ENCODE measurements around the gene CACHD1. TPM values are rescaled to one million over a fixed set of nuclear protein-coding genes. Genes with fewer than 3 reads are reported as not detected.
"Not testable (repeated sequence)": the region's sequence is repeated elsewhere in the genome, so short reads cannot be mapped to it uniquely, and the experiment has no call there.

Gene CACHD1
- total RNA-seq, 1 donor from 2014 or later, result 14.3 TPM

GRCh38 chr1:64497088-64497883 is 27.4 kb downstream of the CACHD1 start:
- no peak for DNase-seq

DNA sequence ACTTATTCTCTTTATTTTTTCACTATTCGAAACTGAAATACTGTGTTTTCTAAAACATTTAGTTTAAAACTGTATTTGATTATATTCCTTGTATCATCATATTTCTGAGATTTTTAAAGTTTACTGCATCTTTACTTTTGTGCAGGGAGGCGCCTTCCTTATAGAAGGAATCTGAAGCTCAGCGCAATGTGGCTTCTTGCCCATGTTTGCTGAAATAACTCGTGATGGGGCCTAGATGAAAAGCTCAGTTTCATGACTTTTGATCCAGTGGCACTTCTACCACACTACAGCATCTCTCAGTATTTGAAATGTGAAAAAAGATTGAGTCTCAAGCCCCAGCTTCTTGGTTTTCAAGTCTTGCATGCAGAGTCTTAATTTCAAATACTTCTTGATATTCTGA is 28.4 kb downstream of the CACHD1 start:
- DNase-seq, result no peak

DNA sequence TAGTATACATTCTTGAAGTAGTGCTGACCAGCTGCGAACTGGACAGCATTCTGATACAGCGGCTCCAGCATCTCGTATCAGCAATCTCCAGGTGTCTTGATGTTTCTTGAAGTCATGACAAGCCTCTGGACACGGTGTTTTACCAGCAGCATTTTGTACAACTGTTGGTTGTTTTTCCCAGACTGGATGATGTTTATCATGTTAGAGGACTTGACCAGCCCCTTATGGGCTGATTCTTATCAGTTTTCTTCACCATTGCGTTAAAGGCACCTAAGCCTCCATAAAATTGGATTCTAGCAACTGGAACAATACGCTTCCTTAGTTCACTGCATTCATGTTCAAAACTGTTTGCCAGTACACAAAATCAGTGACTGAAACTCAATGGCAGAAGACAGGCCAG is 29.1 kb downstream of the CACHD1 start:
- DNase-seq, result no peak

- DNase-seq, result no peak
These were observed 30.0 kb downstream of the CACHD1 start for GRCh38 chr1:64499966-64500365.

DNA sequence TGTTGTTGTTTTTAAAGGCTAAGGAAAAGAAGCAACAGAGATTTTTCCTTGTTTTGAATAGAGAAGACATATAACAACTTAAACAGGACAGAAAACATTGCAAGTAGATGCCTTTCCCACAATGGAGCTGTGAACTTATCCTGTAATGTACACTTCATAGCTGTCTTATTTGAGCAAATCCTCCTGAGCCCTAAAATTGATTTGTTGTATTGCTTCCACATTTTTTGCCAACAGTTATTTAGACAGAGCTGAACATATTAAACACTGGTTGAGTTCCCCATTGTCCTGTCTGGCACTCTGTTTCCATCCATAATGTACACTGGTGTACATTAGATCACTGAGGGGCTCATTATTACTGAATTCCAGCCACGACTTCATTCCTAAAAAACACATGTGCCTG is 32.2 kb downstream of the CACHD1 start:
- no peak for DNase-seq

- no peak for DNase-seq
These were observed 33.0 kb downstream of the CACHD1 start for GRCh38 chr1:64502931-64503330.

GRCh38 chr1:64505232-64505943 is 35.5 kb downstream of the CACHD1 start:
- DNase-seq, result no peak

DNA sequence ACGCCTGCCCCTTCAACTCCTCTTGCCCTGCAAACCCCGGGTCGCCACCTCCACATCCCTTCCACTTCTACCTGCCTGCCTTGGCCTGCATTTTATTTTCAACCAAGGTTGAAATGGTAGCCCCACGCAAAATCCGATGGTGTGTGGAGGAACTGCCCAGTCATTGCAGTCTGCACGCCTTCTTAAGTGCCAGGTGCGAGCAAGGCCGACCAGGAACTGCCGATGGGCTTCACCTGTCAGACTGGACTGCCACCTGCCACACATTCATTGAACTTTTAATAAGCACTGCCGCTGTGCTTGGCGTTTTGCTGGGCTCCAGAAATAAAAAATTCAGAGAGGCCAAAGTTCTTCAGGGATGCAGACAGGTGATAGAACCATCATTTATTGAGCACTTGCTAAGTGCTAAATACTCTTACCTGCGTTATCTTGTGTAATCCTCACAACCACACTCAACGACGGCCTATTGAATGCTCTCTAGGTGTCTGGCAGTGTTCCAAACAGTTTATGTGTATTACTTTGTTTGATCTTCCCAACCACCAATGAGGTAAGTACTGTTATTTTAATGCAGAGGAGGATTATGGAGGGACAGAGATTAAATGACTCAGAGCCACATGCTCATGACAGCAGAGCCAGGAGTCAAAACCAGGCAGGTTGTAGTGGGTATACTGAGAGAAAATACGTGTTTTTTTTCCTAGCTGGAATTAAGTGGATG is 36.2 kb downstream of the CACHD1 start:
- DNase-seq, result no peak

DNA sequence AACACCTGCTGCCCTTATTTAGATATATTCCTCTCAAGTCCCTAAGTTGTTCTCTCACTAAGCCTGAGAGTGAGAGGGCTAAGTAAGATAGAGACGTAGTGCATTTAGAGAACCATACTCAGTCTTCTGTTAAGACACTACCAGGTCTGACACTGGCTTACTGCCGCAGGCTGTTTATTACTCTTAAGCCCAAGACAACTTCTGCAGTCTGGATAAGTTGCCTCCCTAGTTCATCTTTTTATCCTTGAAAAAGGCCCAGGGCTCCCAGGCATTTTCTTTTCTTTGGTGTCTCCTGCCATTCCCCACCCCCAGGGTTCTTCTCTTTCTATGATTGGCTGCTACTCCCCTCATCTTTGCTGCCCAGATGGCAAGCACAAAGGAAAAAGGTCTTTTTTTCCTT is 38.7 kb downstream of the CACHD1 start:
- DNase-seq, result no peak

DNA sequence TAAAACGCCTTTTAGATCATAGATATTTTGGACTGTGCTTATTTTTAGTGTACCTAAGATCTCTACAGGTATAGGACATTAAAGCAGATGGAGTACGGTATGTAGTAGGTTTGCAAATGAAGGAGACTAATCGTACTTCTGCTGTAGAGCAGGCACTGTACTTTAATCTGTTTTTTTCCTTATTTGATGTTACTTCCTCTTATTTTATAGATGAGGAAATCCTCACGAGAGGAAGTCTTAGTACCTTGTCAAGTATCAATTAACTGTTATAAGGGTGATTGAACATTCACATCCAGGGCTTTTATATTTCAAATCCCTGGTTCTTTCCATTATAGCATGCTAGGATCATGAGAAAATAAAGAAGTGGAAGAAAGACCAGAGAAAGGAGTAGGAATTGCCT is 41.1 kb downstream of the CACHD1 start:
- DNase-seq, result no peak

GRCh38 chr1:64512206-64512605 is 42.3 kb downstream of the CACHD1 start:
- DNase-seq, result not testable (repeated sequence)

DNA sequence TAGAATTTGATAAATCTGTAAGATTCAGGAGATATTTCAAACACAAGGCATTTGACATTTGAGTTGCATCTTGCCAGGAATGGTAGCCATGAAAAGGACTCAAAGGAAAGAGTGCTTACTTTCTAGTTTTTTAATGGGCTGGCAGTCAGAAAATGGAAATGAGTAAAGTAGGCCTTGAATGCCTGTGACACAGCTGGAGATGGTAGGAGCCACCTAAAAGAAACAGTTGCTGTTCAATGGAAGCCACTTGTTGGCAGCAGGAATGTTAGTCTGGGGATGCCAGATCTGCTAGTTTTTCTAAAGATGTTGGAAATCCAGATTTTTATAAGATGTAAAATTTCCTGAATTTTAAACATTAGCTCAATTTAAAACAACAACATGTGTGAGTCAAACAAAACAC is 43.6 kb downstream of the CACHD1 start:
- no peak for DNase-seq

- no peak for DNase-seq
These were observed 44.4 kb downstream of the CACHD1 start for GRCh38 chr1:64514197-64514765.

- DNase-seq, result no peak
These were observed 45.5 kb downstream of the CACHD1 start for GRCh38 chr1:64515427-64515826.

DNA sequence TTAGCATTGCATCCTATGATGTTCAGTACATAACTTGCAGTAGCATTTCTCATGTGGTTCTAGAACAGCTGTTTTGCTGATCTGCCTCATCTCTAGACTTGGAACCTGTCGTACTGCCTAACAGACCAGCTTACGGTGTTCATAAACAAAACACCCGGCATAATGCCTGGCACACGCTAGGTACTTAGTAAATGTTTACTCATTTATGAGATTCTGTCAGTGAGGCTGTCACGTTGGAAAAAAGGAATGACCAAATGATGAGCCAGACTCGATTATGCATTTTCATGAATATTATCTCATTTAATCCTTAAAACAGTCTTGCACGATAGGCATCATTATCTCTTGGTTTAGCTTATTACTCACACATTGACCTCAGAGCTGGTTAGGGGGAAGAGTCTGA is 46.4 kb downstream of the CACHD1 start:
- DNase-seq, result no peak

DNA sequence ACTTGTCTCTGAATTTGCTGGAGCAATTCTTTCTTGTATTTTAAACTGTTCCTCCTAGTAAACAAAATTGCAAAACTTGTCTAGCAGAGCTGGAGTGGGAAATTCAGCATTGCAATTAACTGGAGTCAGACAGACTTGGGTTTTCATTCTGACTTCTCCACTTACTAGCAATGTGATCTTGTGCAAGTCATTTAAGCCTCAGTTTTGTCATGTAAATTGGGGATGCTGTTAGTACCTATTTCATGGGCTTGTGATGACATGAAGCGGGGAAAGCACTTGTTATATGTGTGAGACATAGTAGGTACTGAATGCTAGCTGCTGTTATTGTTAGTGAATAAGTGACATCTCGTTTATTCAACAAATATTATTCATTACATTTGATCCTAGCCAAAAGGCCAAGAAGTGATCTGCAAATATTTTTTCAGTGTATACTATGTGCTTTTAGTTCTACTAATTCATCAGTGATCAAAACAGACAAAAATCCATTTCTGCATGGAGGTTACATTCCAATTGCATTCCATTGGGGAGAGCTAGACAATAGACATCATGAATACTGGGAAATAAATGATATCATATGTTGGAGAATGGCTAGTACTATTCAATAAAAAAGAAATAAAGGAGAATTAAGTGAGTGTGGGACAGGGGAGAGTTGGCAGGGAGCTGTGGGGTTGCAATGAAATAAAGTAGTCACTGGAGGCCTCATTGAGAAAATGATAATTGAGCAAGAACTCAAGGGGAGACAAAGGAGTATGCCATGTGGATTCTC is 47.1 kb downstream of the CACHD1 start:
- DNase-seq, result no peak

GRCh38 chr1:64517640-64518039 is 47.7 kb downstream of the CACHD1 start:
- no peak for DNase-seq

DNA sequence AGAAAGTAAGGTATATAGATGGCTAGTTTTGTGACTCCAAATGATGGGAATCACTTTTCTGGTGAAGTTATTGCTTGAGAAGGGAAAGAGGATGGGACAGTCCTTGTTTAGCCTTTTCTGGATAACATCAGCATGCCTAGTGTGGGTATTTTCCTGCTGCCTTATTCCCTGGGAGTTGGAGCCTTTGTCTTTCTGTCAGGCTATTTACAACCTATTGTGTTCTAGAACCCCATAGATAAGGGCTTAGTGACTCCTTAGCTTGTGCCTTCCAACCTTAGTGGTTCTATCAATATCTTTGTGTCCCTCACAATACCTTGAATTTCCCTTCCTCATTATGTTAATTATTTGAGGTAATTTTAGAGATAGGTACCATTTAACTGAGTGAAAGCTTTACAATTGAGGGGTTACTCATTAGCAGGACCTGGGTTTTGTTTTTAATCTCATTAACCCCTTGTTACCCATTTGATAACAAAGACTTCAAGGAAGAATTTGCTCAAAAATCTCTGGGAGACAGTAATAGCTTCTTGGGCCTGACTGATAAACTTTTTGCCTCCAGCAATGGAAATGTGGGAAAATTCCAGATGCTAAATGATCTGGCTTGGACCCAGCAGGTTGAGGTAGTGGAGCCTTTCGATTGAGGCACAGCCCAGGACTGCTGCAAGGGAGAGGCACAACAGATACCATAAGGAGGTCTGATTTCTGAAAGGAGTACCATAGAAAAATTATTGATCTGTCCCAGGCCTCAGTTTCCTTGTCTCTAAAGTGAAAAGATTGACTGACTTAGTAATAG is 49.0 kb downstream of the CACHD1 start:
- DNase-seq, result no peak

DNA sequence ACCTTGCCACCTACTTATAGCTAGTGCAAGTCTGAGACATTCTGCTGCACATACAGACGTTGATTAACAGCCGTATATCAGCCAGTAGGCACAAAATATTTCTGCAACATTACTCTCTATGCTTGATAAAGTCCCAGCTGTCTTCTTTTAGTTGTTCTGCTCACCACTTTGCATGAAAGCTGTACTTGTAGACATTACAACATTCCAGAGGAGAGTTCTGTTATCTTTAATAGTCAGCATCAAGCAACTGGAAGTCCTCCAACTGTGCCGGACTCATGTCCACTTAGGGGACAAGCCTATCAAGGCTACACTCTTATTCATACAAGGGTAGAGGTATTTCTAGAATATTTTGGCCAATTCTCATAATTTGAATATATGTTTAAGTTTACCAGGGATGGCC is 50.0 kb downstream of the CACHD1 start:
- no peak for DNase-seq

DNA sequence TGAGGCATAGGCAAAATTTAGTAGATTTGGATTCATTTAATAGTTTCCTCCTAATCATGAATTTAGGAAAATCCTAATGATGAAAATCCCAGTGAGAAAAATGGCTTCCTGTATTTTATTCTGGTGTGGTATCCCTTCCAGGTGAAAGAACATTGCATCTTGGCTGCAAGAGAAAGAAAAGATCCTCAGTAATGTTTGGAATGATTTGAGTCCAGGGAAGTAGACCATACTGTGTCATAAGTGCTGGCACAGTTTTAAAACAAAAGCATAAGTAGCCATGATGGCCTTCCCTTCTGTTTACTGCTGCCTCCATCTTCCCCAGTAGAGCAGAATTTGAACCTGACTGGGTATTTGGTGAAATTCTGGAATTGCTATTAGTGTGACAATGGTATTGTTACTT is 52.8 kb downstream of the CACHD1 start:
- DNase-seq, result no peak
